A549 (cell line): ENCODE results near the gene ADTRP. TPM values are rescaled to one million over a fixed set of nuclear protein-coding genes. Genes with fewer than 3 reads are reported as not detected.

Experiments used
- ATAC-seq, 2 experiments: fragments of 200-7000 bp in 1 of 2; fragments of >200 bp in 1 of 2; cut with Nextera tagmentation in 1 of 2; cut with Tn5 transposase in 1 of 2; 3 replicates each; pipeline versions ENCODE4 v1.8.0 to v1.9.1; 2018 to 2020; ENCODE audit warnings: mild to moderate bottlenecking in 1 of 2, moderate library complexity in 1 of 2
- CTCF ChIA-PET: fragments of 300-600 bp; sonication (Branson Sonifier 250); formaldehyde crosslinking; extraction: SDS; loops from one replicate; lab custom pipeline; 2021; ENCODE audit warnings: antibody characterized with exemption, inconsistent platforms; lab: Yijun Ruan, JAX
- POLR2A ChIA-PET: fragments of 350-600 bp; formaldehyde crosslinking; extraction: SDS; loops from one replicate; lab custom pipeline; 2021; ENCODE audit warnings: antibody characterized with exemption, inconsistent platforms; lab: Yijun Ruan, JAX
- DNase-seq, 2 experiments: peaks; one replicate each; pipeline versions ENCODE4 v3.0.0 to v3.0.0-alpha.2; 2011 to 2016; ENCODE audit warnings: low read depth in 1 of 2, low spot score in 1 of 2
- FAIRE-seq: peaks from 2 replicates; lab custom pipeline; 2011; peaks lifted over from hg19 to GRCh38; lab: Jason Lieb, UNC
- H3K27ac ChIP-seq, 2 experiments: fragments of >200 bp; sonication (Bioruptor Twin); formaldehyde crosslinking; 3 replicates each; pipeline ENCODE4 v1.5.1; 2016 to 2017
- H3K4me1 ChIP-seq: fragments of >200 bp; sonication (Bioruptor Twin); formaldehyde crosslinking; 3 replicates; pipeline ENCODE4 v1.6.1; 2016
- H3K4me2 ChIP-seq: fragments of >200 bp; sonication (Bioruptor Twin); formaldehyde crosslinking; 3 replicates; pipeline ENCODE4 v1.6.1; 2016
- H3K4me3 ChIP-seq: fragments of >200 bp; sonication (Bioruptor Twin); formaldehyde crosslinking; 3 replicates; pipeline ENCODE4 v1.5.1; 2016
- H3K9me3 ChIP-seq: fragments of >200 bp; sonication (Bioruptor Twin); formaldehyde crosslinking; 3 replicates; pipeline ENCODE4 v1.6.1; 2016
- BCL3 ChIP-seq: fragments of >200 bp; sonication (Bioruptor Twin); formaldehyde crosslinking; IDR thresholded peaks from 3 replicates; pipeline ENCODE4 v1.6.1; 2016
- BHLHE40 ChIP-seq: IDR thresholded peaks from 2 replicates; pipeline ENCODE4 v1.6.1; 2012; ENCODE audit warnings: low read depth, low read length, inconsistent platforms
- EHMT2 ChIP-seq: fragments of 200-600 bp; sonication (generic); IDR thresholded peaks from 2 replicates; pipeline ENCODE4 v1.6.1; 2016; ENCODE audit warnings: antibody characterized with exemption, low read depth, mild to moderate bottlenecking, moderate library complexity
- HMGXB4 ChIP-seq: fragments of 250-450 bp; sonication (Bioruptor Pico); IDR thresholded peaks from 2 replicates; pipeline ENCODE4 v1.5.0; 2021; ENCODE audit warnings: mild to moderate bottlenecking, moderate library complexity, borderline replicate concordance
- HOXA7 ChIP-seq: fragments of 250-450 bp; sonication (Bioruptor Pico); IDR thresholded peaks from 2 replicates; pipeline ENCODE4 v1.5.0; 2020; ENCODE audit warnings: mild to moderate bottlenecking, moderate library complexity
- HOXB13 ChIP-seq: fragments of 250-450 bp; sonication (Bioruptor Pico); IDR thresholded peaks from 2 replicates; pipeline ENCODE4 v1.5.0; 2020; ENCODE audit warnings: low read depth, mild to moderate bottlenecking, moderate library complexity
- HOXB5 ChIP-seq: fragments of 250-450 bp; sonication (Bioruptor Pico); IDR thresholded peaks from 2 replicates; pipeline ENCODE4 v1.5.0; 2020; ENCODE audit warnings: mild to moderate bottlenecking, moderate library complexity
- MAFK ChIP-seq: fragments of 450-650 bp; IDR thresholded peaks from 2 replicates; pipeline ENCODE4 v1.6.1; 2014; ENCODE audit not compliant: partially characterized antibody
- MAX ChIP-seq: IDR thresholded peaks from 2 replicates; pipeline ENCODE4 v1.6.1; 2012
- MYC ChIP-seq: IDR thresholded peaks from 2 replicates; pipeline ENCODE4 v1.6.1; 2012; ENCODE audit warnings: mild to moderate bottlenecking, inconsistent platforms, low read length, improper control_type of control experiment, borderline replicate concordance
- NPAS2 ChIP-seq: fragments of 250-450 bp; sonication (Bioruptor Pico); IDR thresholded peaks from 2 replicates; pipeline ENCODE4 v1.8.0; 2022; ENCODE audit warnings: mild to moderate bottlenecking, moderate library complexity, borderline replicate concordance
- PBX3 ChIP-seq: IDR thresholded peaks from 2 replicates; pipeline ENCODE4 v1.6.1; 2012
- POLR2AphosphoS2 ChIP-seq: conservative IDR thresholded peaks from 2 replicates; pipeline ENCODE4 v1.6.1; 2012; ENCODE audit warnings: low read length, improper control_type of control experiment, inconsistent platforms
- REST ChIP-seq: fragments of 200-600 bp; sonication (generic); IDR thresholded peaks from 2 replicates; pipeline ENCODE4 v1.6.1; 2016; ENCODE audit warnings: antibody characterized with exemption, mild to moderate bottlenecking, moderate library complexity
- RFX5 ChIP-seq: fragments of 450-650 bp; IDR thresholded peaks from 2 replicates; pipeline ENCODE4 v1.7.1; 2014; ENCODE audit warnings: antibody characterized with exemption, mild to moderate bottlenecking, moderate library complexity
- SMC3 ChIP-seq: fragments of >200 bp; sonication (Bioruptor Twin); formaldehyde crosslinking; IDR thresholded peaks from 3 replicates; pipeline ENCODE4 v1.6.1; 2018; ENCODE audit warnings: inconsistent platforms
- TP53 ChIP-seq: fragments of 250-450 bp; sonication (Bioruptor Pico); IDR thresholded peaks from 2 replicates; pipeline ENCODE4 v1.5.0; 2021; ENCODE audit warnings: mild to moderate bottlenecking, moderate library complexity
- USF2 ChIP-seq: fragments of 450-650 bp; IDR thresholded peaks from 2 replicates; pipeline ENCODE4 v1.6.1; 2014; ENCODE audit warnings: antibody characterized with exemption
- ZC3H11A ChIP-seq: fragments of 450-650 bp; IDR thresholded peaks from 2 replicates; pipeline ENCODE4 v1.6.1; 2014; ENCODE audit warnings: antibody characterized with exemption, mild to moderate bottlenecking
- ZNF302 ChIP-seq: fragments of 250-450 bp; sonication (Bioruptor Pico); IDR thresholded peaks from 2 replicates; pipeline ENCODE4 v1.9.0; 2021; ENCODE audit warnings: inconsistent platforms, mild to moderate bottlenecking, moderate library complexity
- WGBS: methylation state at CpG from one replicate; pipeline ENCODE4 v1.1.6; 2017; ENCODE audit errors: missing lambda C conversion rate; 5-methylcytosine and 5-hydroxymethylcytosine counted together
- polyA plus RNA-seq, 4 experiments: library from polyadenylated mRNA; depleted of rRNA in 3 of 4; stranded (reverse); fragments of >200 nt; fragmentation: RNase III in 1 of 4; extraction: RNeasy Plus Mini Kit Qiagen cat#74134 plus additional on column Dnase treatment in 1 of 4; gene quantifications; 2 replicates in 3 of 4; 3 replicates in 1 of 4; pipeline ENCODE4 v1.2.3, GENCODE V29; 2011 to 2017

Gene ADTRP
- polyA plus RNA-seq, 2 of the 4 experiments (the other 2 are of a cell fraction): 0.57 to 0.59 TPM

- Histone ChIP-seq H3K4me1 (peaks cover 18% of the 10 kb centered on the region), H3K27ac (no peak overlapping the region), H3K4me2 (no peak overlapping the region), H3K9me3 (no peaks in the 10 kb centered on the region), H3K4me3 (no peak overlapping the region)
- 97% methylated on average over 4 of the region's 4 CpGs for WGBS
- POLR2A ChIA-PET: no interaction called here
- ATAC-seq (no peak), FAIRE-seq (no peak), DNase-seq (no peak)
- CTCF ChIA-PET: no interaction called here
- TF ChIP-seq MAFK (no peak), PBX3 (no peak), HMGXB4 (CRISPR knock-in tag) (no peak), MYC (no peak), MAX (no peak), ZNF302 (CRISPR knock-in tag) (no peak), REST (no peak), SMC3 (no peak), RFX5 (no peak), USF2 (no peak), HOXA7 (CRISPR knock-in tag) (no peak), HOXB5 (CRISPR knock-in tag) (no peak), NPAS2 (CRISPR knock-in tag) (no peak), HOXB13 (no peak), POLR2AphosphoS2 (no peak), EHMT2 (no peak), ZC3H11A (no peak), TP53 (CRISPR knock-in tag) (no peak), BHLHE40 (no peak), BCL3 (no peak)
Observed at GRCh38 chr6:11706171-11706570, 72.4 kb downstream of the ADTRP start.
